Caco-2 (cell line): ENCODE data around the gene H2BK1. TPM values are rescaled to one million over a fixed set of nuclear protein-coding genes. Genes with fewer than 3 reads are reported as not detected.
A peak's percentile ranks its signal among the peaks of the same experiment; 100 is the strongest.

Experiments used
- Bru-seq: library from RNA; stranded (reverse); fragments of 400-500 nt; gene quantifications from one replicate; lab custom pipeline; 2021; lab: Mats Ljungman, UMichigan
- BruChase-seq, 2 experiments: library from RNA; stranded (reverse); fragments of 400-500 nt; gene quantifications; one replicate each; lab custom pipeline; 2021; lab: Mats Ljungman, UMichigan
- BruUV-seq: library from RNA; stranded (reverse); fragments of 400-500 nt; replicated peaks from 2 replicates; lab custom pipeline; 2021; lab: Mats Ljungman, UMichigan
- CTCF ChIA-PET: fragments of 300-600 bp; sonication (Branson Sonifier 250); formaldehyde crosslinking; loops from one replicate; lab custom pipeline; 2022; ENCODE audit warnings: antibody characterized with exemption; lab: Charles Lee
- POLR2A ChIA-PET: fragments of 300-600 bp; sonication (Branson Sonifier 250); formaldehyde crosslinking; loops from one replicate; lab custom pipeline; 2022; ENCODE audit warnings: antibody characterized with exemption; lab: Charles Lee
- DNase-seq, 2 experiments: peaks; one replicate each; pipeline versions ENCODE4 v3.0.0 to v3.0.0-alpha.2; 2020 to 2022
- H3K27me3 ChIP-seq: replicated peaks from 2 replicates; pipeline ENCODE4 v1.6.0; 2011; ENCODE audit warnings: low read length; ENCODE audit not compliant: control insufficient read depth, insufficient read depth
- H3K36me3 ChIP-seq: 2 replicates; pipeline ENCODE4 v1.5.1; 2011; ENCODE audit warnings: low read length; ENCODE audit not compliant: control insufficient read depth, insufficient read depth
- H3K4me1 ChIP-seq: fragments of 250-450 bp; sonication (Bioruptor Pico); 2 replicates; pipeline ENCODE4 v1.5.1; 2020; ENCODE audit warnings: mild to moderate bottlenecking
- H3K4me3 ChIP-seq: 2 replicates; pipeline ENCODE4 v1.5.1; 2011; ENCODE audit warnings: low read depth, mild to moderate bottlenecking, control low read depth, low read length
- H3K9me3 ChIP-seq: fragments of 250-450 bp; sonication (Bioruptor Pico); 2 replicates; pipeline ENCODE4 v1.5.1; 2020; ENCODE audit warnings: mild to moderate bottlenecking, moderate library complexity
- H3K27ac Mint-ChIP-seq: one replicate; pipeline ENCODE4 v1.8.0; 2022; ENCODE audit warnings: mixed read lengths; ENCODE audit not compliant: unreplicated experiment
- H3K27me3 Mint-ChIP-seq: one replicate; pipeline ENCODE4 v1.8.0; 2022; ENCODE audit warnings: mixed read lengths; ENCODE audit not compliant: insufficient read depth, unreplicated experiment
- H3K36me3 Mint-ChIP-seq: one replicate; pipeline ENCODE4 v1.8.0; 2022; ENCODE audit warnings: mild to moderate bottlenecking, mixed read lengths; ENCODE audit not compliant: insufficient read depth, unreplicated experiment
- H3K4me1 Mint-ChIP-seq: one replicate; pipeline ENCODE4 v1.8.0; 2022; ENCODE audit warnings: low read depth, mixed read lengths; ENCODE audit not compliant: unreplicated experiment
- H3K4me3 Mint-ChIP-seq: one replicate; pipeline ENCODE4 v1.8.0; 2022; ENCODE audit warnings: mild to moderate bottlenecking, moderate library complexity, mixed read lengths; ENCODE audit not compliant: unreplicated experiment
- H3K9me3 Mint-ChIP-seq: one replicate; pipeline ENCODE4 v1.8.0; 2022; ENCODE audit warnings: mixed read lengths; ENCODE audit not compliant: unreplicated experiment
- intact Hi-C: fragments of 100-400 bp; cut with micrococcal nuclease; formaldehyde crosslinking; loops from one replicate; pipeline ENCODE4 v1.10.0; 2022; ENCODE audit not compliant: unreplicated experiment
- long read RNA-seq: library from polyadenylated mRNA; stranded (forward); transcript quantifications from one replicate; pipeline ENCODE4 v2.0.0, GENCODE V29; 2022
- total RNA-seq: library from RNA; stranded (reverse); gene quantifications from 2 replicates; pipeline ENCODE4 v1.2.3, GENCODE V29; 2022
- TF ChIP-seq, protein P1 (sequence below), 2 experiments: fragments of 200-600 bp in 1 of 2; IDR thresholded peaks; 1 replicate in 1 of 2; 2 replicates in 1 of 2; pipeline versions ENCODE4 v1.5.1 to v1.8.0; 2011 to 2022; ENCODE audit warnings: antibody characterized with exemption in 1 of 2, control low read depth in 1 of 2, inconsistent platforms in 1 of 2, low read depth in 1 of 2, low read length in 1 of 2, mild to moderate bottlenecking in 1 of 2, moderate library complexity in 1 of 2; ENCODE audit not compliant: insufficient read depth in 1 of 2, severe bottlenecking in 1 of 2, unreplicated experiment in 1 of 2

H2BK1 gene
- total RNA-seq = not detected in 2 replicates
- Bru-seq, nascent RNA = percentile 34 among the genes with signal in this experiment
- BruChase-seq, experiment 1, labeled RNA remaining after a 2-hour chase = percentile 40 among the genes with signal in this experiment
- BruChase-seq, experiment 2, labeled RNA remaining after a 6-hour chase = percentile 61 among the genes with signal in this experiment
- long read RNA-seq = 0 reads

DNA sequence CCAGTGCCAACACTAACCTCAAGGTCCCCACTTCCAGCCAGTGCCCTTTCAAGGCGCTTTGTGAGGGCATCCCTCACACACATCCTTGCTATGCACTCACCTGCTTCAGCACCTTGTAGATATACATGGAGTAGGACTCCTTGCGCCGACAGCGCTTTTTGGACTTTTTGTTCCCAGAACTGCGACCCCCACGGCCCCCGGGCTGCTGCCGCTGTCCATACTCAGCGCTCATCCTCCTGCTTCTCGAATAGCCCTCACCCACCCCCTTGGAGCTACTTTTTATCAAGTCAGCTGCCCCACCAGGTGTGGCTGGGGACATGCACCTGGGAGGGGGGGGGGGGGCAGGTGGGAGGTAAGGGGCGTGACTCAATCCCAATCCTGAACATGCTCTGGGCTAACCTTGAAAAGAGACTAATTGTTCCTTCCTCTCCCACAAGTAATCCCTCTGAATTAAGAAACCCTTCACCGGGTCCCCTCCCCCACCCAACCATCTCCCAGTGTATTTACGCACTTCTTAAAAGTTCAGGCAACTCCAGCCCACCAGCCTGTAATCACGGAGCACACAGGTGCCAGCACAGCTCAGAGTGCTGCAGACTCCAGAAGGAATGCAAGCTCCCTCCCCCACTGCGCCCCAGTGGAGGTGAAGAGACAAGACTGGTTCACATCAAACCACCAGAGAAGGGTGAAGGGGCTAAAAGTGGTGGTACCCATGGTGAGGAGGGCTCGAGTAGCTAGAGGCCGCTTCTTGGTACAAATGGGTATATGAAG is at the start of gene H2BK1:
Gene H2BK1 (minus strand): TSS at position 402 of the 768 bp plus-strand sequence. CDS start 170 bp downstream, at position 232.
- peak within 1 kb of the TSS; percentile 22 for H3K27ac Mint-ChIP-seq
- no peak within 1 kb of the TSS for H3K4me3 Mint-ChIP-seq
- CTCF ChIA-PET = interaction anchor here (0.6 to 1.2 kb wide), 3 partner anchors 17 to 1424 kb away, joined by 3 to 8 read pairs (median 3); partner anchors contain the start of gene ABCF2
- Histone ChIP-seq H3K9me3 (no peaks in the 10 kb centered on the region), H3K36me3 (no peaks in the 10 kb centered on the region), H3K27me3 (no peaks in the 10 kb centered on the region; the same call in 1 of the 2 replicates), H3K4me1 (no peaks in the 10 kb centered on the region), H3K4me3 (no peak within 1 kb of the TSS)
- peaks cover 32% of the 10 kb centered on the region for H3K36me3 Mint-ChIP-seq
- TF ChIP-seq, protein P1, sequence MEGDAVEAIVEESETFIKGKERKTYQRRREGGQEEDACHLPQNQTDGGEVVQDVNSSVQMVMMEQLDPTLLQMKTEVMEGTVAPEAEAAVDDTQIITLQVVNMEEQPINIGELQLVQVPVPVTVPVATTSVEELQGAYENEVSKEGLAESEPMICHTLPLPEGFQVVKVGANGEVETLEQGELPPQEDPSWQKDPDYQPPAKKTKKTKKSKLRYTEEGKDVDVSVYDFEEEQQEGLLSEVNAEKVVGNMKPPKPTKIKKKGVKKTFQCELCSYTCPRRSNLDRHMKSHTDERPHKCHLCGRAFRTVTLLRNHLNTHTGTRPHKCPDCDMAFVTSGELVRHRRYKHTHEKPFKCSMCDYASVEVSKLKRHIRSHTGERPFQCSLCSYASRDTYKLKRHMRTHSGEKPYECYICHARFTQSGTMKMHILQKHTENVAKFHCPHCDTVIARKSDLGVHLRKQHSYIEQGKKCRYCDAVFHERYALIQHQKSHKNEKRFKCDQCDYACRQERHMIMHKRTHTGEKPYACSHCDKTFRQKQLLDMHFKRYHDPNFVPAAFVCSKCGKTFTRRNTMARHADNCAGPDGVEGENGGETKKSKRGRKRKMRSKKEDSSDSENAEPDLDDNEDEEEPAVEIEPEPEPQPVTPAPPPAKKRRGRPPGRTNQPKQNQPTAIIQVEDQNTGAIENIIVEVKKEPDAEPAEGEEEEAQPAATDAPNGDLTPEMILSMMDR (IDR thresholded peaks at IDR 0.05; ENCODE audit: insufficient read depth in 1 of 2, low read depth in 1 of 2, low read length in 1 of 2, severe bottlenecking in 1 of 2, unreplicated experiment in 1 of 2) = no peak
- H3K9me3 Mint-ChIP-seq = no peaks in the 10 kb centered on the region
- intact Hi-C loops = no loop called here
- POLR2A ChIA-PET = no interaction called here
- H3K27me3 Mint-ChIP-seq = peaks cover 9% of the 10 kb centered on the region
- DNase-seq = no peak
- H3K4me1 Mint-ChIP-seq = peaks cover 8% of the 10 kb centered on the region
- BruUV-seq = no TSS peak

DNA sequence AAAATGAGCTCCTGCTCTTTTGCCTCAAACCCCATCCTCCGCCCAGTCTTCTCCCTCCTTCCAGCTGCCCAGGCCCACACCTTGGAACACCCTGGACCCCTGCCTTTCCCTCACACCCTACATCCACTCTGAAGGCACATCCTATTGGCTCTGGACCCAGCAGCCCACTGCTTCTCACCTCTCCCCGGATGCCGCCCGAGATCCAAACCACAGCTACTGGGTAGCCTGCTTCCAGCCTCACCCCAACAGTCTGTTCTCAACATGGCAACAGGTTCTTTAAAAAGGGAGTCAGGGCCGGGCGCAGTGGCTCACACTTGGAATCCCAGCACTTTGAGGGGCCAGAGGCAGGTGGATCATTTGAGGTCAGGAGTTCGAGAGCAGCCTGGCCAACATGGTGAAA is 47.7 kb upstream of the H2BK1 start:
- H3K4me1 ChIP-seq = no peaks in the 10 kb centered on the region
- H3K4me3 ChIP-seq = no peak overlapping the region
- no peak overlapping the region for H3K4me3 Mint-ChIP-seq
- DNase-seq = no peak
- no peaks in the 10 kb centered on the region for H3K4me1 Mint-ChIP-seq
- H3K27me3 Mint-ChIP-seq = peaks cover 32% of the 10 kb centered on the region
- no peaks in the 10 kb centered on the region for H3K9me3 Mint-ChIP-seq
- H3K36me3 Mint-ChIP-seq = no peaks in the 10 kb centered on the region
- no peaks in the 10 kb centered on the region for H3K9me3 ChIP-seq
- CTCF ChIA-PET = interaction anchor here (0.7 kb wide), 1 partner anchor 13 kb away, joined by 3 read pairs; no protein-coding TSS in a partner anchor
- TF ChIP-seq, protein P1 (IDR thresholded peaks at IDR 0.05; ENCODE audit: insufficient read depth in 1 of 2, low read depth in 1 of 2, low read length in 1 of 2, severe bottlenecking in 1 of 2, unreplicated experiment in 1 of 2) = no peak
- POLR2A ChIA-PET = no interaction called here
- peaks cover 2% of the 10 kb centered on the region for H3K27me3 ChIP-seq
- BruUV-seq = no TSS peak
- intact Hi-C loops = no loop called here
- H3K36me3 ChIP-seq = no peaks in the 10 kb centered on the region
- H3K27ac Mint-ChIP-seq = no peak overlapping the region

DNA sequence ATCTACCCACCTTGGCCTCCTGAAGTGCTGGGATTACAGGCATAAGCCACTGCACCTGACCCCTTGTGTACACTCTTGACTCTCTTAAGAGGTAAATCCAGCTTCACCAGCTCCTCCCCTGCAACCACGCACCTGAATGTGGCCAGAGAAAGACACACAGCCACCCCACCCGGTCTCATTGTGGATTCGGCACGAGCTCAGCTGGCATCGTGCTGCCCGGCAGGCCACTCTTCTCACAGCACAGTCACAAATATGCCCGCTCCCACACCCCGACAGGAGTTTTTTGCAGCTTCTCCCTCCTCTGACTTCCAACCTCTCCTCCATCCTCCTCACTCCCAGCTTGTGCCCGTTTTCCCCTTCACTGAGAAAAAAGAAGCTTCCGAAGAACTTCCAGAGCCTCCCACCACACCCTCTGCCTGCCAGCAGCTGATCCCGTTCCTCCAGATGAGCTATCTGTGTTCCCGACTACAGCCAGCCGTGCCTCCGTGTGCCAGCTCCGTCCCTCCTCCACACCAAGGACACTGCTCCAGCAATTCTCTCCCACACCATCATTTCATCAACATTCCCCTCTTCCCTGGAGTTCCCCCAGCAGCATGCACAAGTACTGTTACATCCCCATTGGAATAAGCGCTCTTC is 46.2 kb upstream of the H2BK1 start:
- DNase-seq = no peak
- no TSS peak for BruUV-seq
- H3K36me3 ChIP-seq = no peaks in the 10 kb centered on the region
- H3K4me3 ChIP-seq = no peak overlapping the region
- Mint-ChIP-seq H3K4me3 (no peak overlapping the region), H3K27me3 (peaks cover 32% of the 10 kb centered on the region), H3K9me3 (no peaks in the 10 kb centered on the region), H3K27ac (no peak overlapping the region), H3K36me3 (no peaks in the 10 kb centered on the region), H3K4me1 (peaks cover 7% of the 10 kb centered on the region)
- H3K9me3 ChIP-seq = no peaks in the 10 kb centered on the region
- TF ChIP-seq, protein P1 (IDR thresholded peaks at IDR 0.05; ENCODE audit: insufficient read depth in 1 of 2, low read depth in 1 of 2, low read length in 1 of 2, severe bottlenecking in 1 of 2, unreplicated experiment in 1 of 2) = no peak
- CTCF ChIA-PET = no interaction called here
- peaks cover 2% of the 10 kb centered on the region for H3K27me3 ChIP-seq
- POLR2A ChIA-PET = no interaction called here
- intact Hi-C loops = no loop called here
- peaks cover 8% of the 10 kb centered on the region; the same call in 1 of the 2 replicates for H3K4me1 ChIP-seq
